K562 (cell line): ENCODE measurements around the gene TXNRD3. TPM values are rescaled to one million over a fixed set of nuclear protein-coding genes. Genes with fewer than 3 reads are reported as not detected.
A peak's percentile ranks its signal among the peaks of the same experiment; 100 is the strongest.

Experiments
- CTCF ChIP-seq, 3 experiments: IDR thresholded peaks in 2 of 3; conservative IDR thresholded peaks in 1 of 3; 2 replicates each; pipeline ENCODE4 v1.5.1; 2011 to 2012; ENCODE audit warnings: low read length in 3 of 3, mild to moderate bottlenecking in 3 of 3, control low read depth in 2 of 3, improper control_type of control experiment in 1 of 3, inconsistent platforms in 1 of 3, low read depth in 1 of 3, mixed read lengths in 1 of 3, moderate library complexity in 1 of 3; ENCODE audit not compliant: insufficient read depth in 2 of 3
- MGA ChIP-seq: fragments of 450-650 bp; IDR thresholded peaks from 2 replicates; pipeline ENCODE4 v1.6.1; 2016; ENCODE audit warnings: mild to moderate bottlenecking, moderate library complexity
- SIX5 ChIP-seq, 2 experiments: IDR thresholded peaks; 2 replicates each; pipeline ENCODE4 v1.6.1; 2011; ENCODE audit warnings: low read length in 2 of 2, borderline replicate concordance in 1 of 2, low read depth in 1 of 2, mild to moderate bottlenecking in 1 of 2, moderate library complexity in 1 of 2; ENCODE audit not compliant: insufficient read depth in 1 of 2
- SRSF9 ChIP-seq: fragments of 200-400 bp; formaldehyde crosslinking; IDR thresholded peaks from 2 replicates; pipeline ENCODE4 v1.6.1; 2017; ENCODE audit warnings: low read depth, low read length, borderline replicate concordance
- ZNF232 ChIP-seq: sonication (generic); formaldehyde crosslinking; IDR thresholded peaks from 2 replicates; pipeline ENCODE4 v1.8.0; 2022; ENCODE audit warnings: mild to moderate bottlenecking, missing genetic modification reagents
- polyA plus RNA-seq, 8 experiments: library from polyadenylated mRNA; depleted of rRNA in 4 of 8; stranded (reverse) in 5 of 8; unstranded in 3 of 8; fragments of >200 nt; fragmentation: Nextera tagmentation in 2 of 8; fragmentation: Illumina TruSeq in 1 of 8; extraction: Ambion mirVana in 2 of 8; extraction: Trizol in 1 of 8; gene quantifications; 2 replicates each; pipeline versions ENCODE4 v1.2.1 to v1.2.3, GENCODE V29; 2011 to 2014; ENCODE audit warnings: inconsistent platforms in 1 of 8, missing spikeins in 1 of 8
- total RNA-seq, 7 experiments: library from RNA; depleted of rRNA in 6 of 7; stranded (reverse); fragments of >200 nt in 6 of 7; fragmentation: Illumina TruSeq in 2 of 7; extraction: Trizol in 2 of 7; gene quantifications; 2 replicates each; pipeline versions ENCODE4 v1.2.1 to v1.2.3, GENCODE V29; 2011 to 2021; ENCODE audit warnings: low replicate concordance in 1 of 7
- TF ChIP-seq, protein P1 (sequence below), 2 experiments: fragments of 450-650 bp; conservative IDR thresholded peaks; 2 replicates each; pipeline ENCODE4 v1.6.1; 2017; ENCODE audit warnings: mild to moderate bottlenecking in 2 of 2, moderate library complexity in 2 of 2

Gene TXNRD3
- total and polyA plus RNA-seq, 9 of the 15 experiments (the other 6 are each of a cell fraction or from before 2014, with no cell fraction given): 0.96 to 2.3 (median 1.7) TPM

GRCh38 chr3:126703512-126704493, 48.9 kb upstream of the TXNRD3 start, which contains the start of gene CHCHD6 (continued):
- TF ChIP-seq MGA (peak; percentile 15), ZNF232 (no peak), CTCF (IDR thresholded peaks at IDR 0.05 in 2 of 3, conservative IDR thresholded peaks at IDR 0.05 in 1 of 3; ENCODE audit: insufficient read depth in 2 of 3, low read depth in 1 of 3, low read length in 3 of 3) (peak; percentile 22 to 45 (median 39); a peak in 3 of 6 replicates), SRSF9 (no peak), SIX5 (IDR thresholded peaks at IDR 0.05; ENCODE audit: borderline replicate concordance in 1 of 2, insufficient read depth in 1 of 2, low read depth in 1 of 2, low read length in 2 of 2) (peak; percentile 85 to 86)
- TF ChIP-seq, protein P1, sequence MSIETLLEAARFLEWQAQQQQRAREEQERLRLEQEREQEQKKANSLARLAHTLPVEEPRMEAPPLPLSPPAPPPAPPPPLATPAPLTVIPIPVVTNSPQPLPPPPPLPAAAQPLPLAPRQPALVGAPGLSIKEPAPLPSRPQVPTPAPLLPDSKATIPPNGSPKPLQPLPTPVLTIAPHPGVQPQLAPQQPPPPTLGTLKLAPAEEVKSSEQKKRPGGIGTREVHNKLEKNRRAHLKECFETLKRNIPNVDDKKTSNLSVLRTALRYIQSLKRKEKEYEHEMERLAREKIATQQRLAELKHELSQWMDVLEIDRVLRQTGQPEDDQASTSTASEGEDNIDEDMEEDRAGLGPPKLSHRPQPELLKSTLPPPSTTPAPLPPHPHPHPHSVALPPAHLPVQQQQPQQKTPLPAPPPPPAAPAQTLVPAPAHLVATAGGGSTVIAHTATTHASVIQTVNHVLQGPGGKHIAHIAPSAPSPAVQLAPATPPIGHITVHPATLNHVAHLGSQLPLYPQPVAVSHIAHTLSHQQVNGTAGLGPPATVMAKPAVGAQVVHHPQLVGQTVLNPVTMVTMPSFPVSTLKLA (conservative IDR thresholded peaks at IDR 0.05): peak; percentile 65 to 81
